Osteocyte (in vitro differentiated cells): Measurements from ENCODE around the gene LSG1. TPM values are rescaled to one million over a fixed set of nuclear protein-coding genes. Genes with fewer than 3 reads are reported as not detected.
A peak's percentile ranks its signal among the peaks of the same experiment; 100 is the strongest.

ENCODE experiments used
- DNase-seq: peaks from one replicate; pipeline ENCODE4 v3.0.0; 2021; ENCODE audit warnings: mixed read lengths; ENCODE audit not compliant: unreplicated experiment; ENCODE audit errors: extremely low spot score
- H3K27ac Mint-ChIP-seq: one replicate; pipeline ENCODE4 v1.8.0; 2021; ENCODE audit warnings: mild to moderate bottlenecking, mixed read lengths; ENCODE audit not compliant: unreplicated experiment
- H3K27me3 Mint-ChIP-seq: one replicate; pipeline ENCODE4 v1.8.0; 2021; ENCODE audit warnings: mixed read lengths; ENCODE audit not compliant: unreplicated experiment
- H3K36me3 Mint-ChIP-seq: one replicate; pipeline ENCODE4 v1.8.0; 2021; ENCODE audit warnings: mixed read lengths; ENCODE audit not compliant: unreplicated experiment
- H3K4me1 Mint-ChIP-seq: one replicate; pipeline ENCODE4 v1.8.0; 2021; ENCODE audit warnings: mixed read lengths; ENCODE audit not compliant: unreplicated experiment
- H3K4me3 Mint-ChIP-seq: one replicate; pipeline ENCODE4 v1.8.0; 2021; ENCODE audit warnings: mild to moderate bottlenecking, moderate library complexity, mixed read lengths; ENCODE audit not compliant: unreplicated experiment
- H3K9me3 Mint-ChIP-seq: one replicate; pipeline ENCODE4 v1.8.0; 2021; ENCODE audit warnings: mixed read lengths; ENCODE audit not compliant: unreplicated experiment
- total RNA-seq: library from RNA; stranded (reverse); gene quantifications from 2 replicates; pipeline ENCODE4 v1.2.1, GENCODE V29; 2021
- TF ChIP-seq, protein P1 (sequence below): fragments of 200-600 bp; sonication (generic); IDR thresholded peaks from 2 replicates; pipeline ENCODE4 v1.5.0; 2021; ENCODE audit warnings: antibody characterized with exemption, mild to moderate bottlenecking, moderate library complexity

Gene LSG1
- total RNA-seq, 1 donor from 2014 or later: 33.3 TPM

DNA sequence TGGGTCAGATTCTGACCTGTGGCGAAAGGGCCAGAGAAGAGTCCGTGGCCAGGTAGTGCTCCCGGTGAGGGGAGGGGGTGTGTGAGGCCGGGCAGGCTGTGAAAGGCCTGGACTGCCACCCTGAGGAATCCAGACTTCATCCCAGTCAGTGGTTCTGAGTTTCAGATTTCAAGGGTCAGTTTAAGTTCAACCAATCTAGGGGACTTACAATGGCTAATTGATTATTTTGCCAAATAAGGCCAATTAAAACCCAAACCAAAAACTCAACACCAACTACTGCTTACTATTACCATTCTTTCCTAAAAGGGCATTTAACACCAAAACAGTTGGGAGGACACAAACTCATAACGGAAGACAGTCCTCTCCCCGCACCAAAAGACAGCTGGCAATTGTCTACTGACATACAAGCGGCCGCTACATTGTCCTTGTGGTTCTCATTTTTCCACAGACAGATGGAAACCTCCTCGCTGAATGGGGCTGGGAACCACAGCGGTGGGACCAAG, 69.3 kb downstream of the LSG1 start:
- Mint-ChIP-seq H3K4me3 (no peak overlapping the region), H3K27ac (no peak overlapping the region), H3K9me3 (no peaks in the 10 kb centered on the region), H3K36me3 (peaks cover 22% of the 10 kb centered on the region), H3K4me1 (peaks cover 10% of the 10 kb centered on the region), H3K27me3 (no peaks in the 10 kb centered on the region)
- TF ChIP-seq, protein P1, sequence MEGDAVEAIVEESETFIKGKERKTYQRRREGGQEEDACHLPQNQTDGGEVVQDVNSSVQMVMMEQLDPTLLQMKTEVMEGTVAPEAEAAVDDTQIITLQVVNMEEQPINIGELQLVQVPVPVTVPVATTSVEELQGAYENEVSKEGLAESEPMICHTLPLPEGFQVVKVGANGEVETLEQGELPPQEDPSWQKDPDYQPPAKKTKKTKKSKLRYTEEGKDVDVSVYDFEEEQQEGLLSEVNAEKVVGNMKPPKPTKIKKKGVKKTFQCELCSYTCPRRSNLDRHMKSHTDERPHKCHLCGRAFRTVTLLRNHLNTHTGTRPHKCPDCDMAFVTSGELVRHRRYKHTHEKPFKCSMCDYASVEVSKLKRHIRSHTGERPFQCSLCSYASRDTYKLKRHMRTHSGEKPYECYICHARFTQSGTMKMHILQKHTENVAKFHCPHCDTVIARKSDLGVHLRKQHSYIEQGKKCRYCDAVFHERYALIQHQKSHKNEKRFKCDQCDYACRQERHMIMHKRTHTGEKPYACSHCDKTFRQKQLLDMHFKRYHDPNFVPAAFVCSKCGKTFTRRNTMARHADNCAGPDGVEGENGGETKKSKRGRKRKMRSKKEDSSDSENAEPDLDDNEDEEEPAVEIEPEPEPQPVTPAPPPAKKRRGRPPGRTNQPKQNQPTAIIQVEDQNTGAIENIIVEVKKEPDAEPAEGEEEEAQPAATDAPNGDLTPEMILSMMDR: no peak
- no peak for DNase-seq

DNA sequence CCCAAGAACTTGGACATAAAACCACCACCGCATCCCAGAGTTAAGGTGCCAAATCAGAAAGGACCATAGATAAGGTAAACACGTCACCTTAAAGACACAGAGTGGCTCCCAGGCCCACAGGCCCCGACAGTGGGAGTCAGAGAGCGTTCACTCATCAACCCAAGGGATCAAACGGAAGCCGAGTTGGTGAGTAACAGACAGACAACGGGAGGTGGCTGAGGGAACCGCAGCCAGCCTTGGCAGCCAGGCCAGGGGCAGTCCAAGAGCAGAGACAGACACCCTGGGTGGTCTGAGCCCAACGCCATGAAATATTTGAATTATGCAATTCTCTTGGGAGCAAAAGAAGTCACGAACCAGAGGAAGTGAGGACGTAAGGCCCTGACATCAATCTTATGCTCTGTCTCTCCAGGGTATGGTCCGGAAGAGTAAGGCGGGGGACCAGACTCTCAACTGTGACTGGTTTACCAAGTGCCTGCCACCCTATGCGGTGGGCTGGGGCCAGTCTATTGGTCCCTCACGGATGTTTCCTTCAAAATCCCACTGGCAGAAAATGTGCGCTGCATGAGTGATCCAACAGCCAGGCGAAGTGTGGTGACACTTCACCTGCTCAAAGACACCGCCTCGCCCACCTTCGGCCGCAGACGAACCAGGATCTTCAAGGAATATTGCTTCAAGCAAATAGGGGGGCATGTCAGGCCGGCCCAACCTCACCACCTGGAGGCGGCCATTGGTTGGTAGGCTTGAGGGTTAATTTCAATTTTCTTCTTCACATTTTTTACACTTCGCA, 73.0 kb downstream of the LSG1 start:
- Mint-ChIP-seq H3K36me3 (peaks cover 18% of the 10 kb centered on the region), H3K4me3 (no peak overlapping the region), H3K9me3 (no peaks in the 10 kb centered on the region), H3K27me3 (no peaks in the 10 kb centered on the region), H3K27ac (peak overlapping the region; percentile 50), H3K4me1 (peaks cover 17% of the 10 kb centered on the region)
- DNase-seq: no peak
- TF ChIP-seq, protein P1: no peak

DNA sequence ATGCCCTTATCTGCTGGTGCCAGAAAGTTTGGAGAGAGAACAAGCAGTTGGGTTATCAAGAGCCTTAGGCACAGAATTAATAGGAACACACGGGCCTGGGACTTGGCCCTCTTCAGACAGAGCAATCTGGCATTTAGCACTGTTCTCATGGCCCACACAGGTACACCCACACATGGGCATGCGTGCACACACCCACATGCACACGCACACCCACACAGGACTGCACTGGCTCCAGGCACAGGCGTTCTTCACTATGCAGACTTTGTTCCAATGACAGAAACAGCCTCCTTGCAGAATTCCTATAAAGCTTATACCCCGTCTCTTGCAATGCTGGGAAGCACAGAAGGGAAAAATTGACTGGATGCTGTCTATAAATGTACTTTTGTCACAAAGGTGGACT, 75.1 kb downstream of the LSG1 start:
- H3K4me3 Mint-ChIP-seq: no peak overlapping the region
- H3K27me3 Mint-ChIP-seq: no peaks in the 10 kb centered on the region
- TF ChIP-seq, protein P1: no peak
- no peaks in the 10 kb centered on the region for H3K9me3 Mint-ChIP-seq
- DNase-seq: no peak
- H3K27ac Mint-ChIP-seq: no peak overlapping the region
- H3K36me3 Mint-ChIP-seq: peaks cover 17% of the 10 kb centered on the region
- H3K4me1 Mint-ChIP-seq: peaks cover 33% of the 10 kb centered on the region

DNA sequence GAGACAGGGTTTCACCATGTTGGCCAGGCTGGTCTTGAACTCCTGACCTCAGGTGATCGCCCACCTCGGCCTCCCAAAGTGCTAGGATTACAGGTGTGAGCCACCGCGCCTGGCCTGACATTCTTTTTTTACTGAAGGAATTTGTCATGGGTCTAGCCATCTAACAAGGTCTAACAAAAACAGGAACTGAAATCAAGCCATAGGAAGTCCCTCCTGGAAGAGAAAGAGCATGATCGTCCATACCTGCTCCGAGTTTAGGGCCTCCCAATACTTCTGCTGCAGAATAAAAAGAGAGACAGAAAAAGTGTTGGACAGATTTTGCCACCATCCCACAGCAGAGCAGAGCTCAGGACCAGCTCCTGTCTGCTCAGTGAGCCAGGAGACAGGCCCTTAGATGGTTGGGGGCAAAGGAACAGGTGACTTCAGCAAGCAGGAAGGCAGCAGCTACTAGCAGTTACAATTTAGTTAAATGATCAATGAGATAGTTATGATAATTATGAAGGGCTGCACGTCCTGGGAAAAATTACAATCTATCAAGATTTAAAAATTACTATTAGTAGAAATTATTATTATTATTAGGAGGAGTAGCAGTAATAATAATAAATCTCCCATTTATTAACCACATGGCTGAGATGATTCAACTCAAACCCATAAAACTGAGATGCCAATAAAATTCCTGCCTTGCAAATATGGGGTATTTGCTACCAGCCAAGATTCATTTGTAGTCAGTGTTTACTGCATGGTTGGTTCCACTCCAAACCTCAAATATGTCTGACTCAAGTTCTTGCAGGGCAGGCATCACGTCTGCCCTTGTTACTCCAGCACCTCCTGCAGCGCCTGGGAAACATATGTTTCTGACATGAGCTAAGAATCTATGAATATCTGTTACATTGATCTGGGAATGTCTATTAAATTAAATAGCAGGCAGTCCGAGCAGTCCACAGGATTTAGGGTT, 78.9 kb downstream of the LSG1 start:
- no peaks in the 10 kb centered on the region for H3K9me3 Mint-ChIP-seq
- H3K27ac Mint-ChIP-seq: peak overlapping the region; percentile 83
- H3K27me3 Mint-ChIP-seq: no peaks in the 10 kb centered on the region
- H3K4me1 Mint-ChIP-seq: peaks cover 24% of the 10 kb centered on the region
- H3K36me3 Mint-ChIP-seq: no peaks in the 10 kb centered on the region
- no peak overlapping the region for H3K4me3 Mint-ChIP-seq
- DNase-seq: peak; percentile 89
- TF ChIP-seq, protein P1: no peak

Other genes starting within 250 kb of the LSG1 start
- gene ATP13A3, start 185.2 kb downstream of the LSG1 start, total RNA-seq: 59.7 and 63.1 TPM in 2 replicates
- 27.9 and 34.2 TPM in 2 replicates for gene TMEM44, start 38.8 kb downstream of the LSG1 start, total RNA-seq
- 38.2 and 38.6 TPM in 2 replicates for gene FAM43A, start 13.7 kb upstream of the LSG1 start, total RNA-seq